H9 (cell line): Measurements from ENCODE around the gene RNF113B. TPM values are rescaled to one million over a fixed set of nuclear protein-coding genes. Genes with fewer than 3 reads are reported as not detected.

Source experiments
- DNase-seq: peaks from one replicate; pipeline ENCODE4 v3.0.0-alpha.2; 2017
- H2AFZ ChIP-seq: one replicate; pipeline ENCODE4 v1.6.1; 2013; ENCODE audit warnings: mild to moderate bottlenecking, low read length, control low read depth, moderate library complexity
- H2AK5ac ChIP-seq: 2 replicates; pipeline ENCODE4 v1.6.1; 2013; ENCODE audit warnings: low read length, control low read depth, mixed read lengths; ENCODE audit not compliant: insufficient read length
- H2BK120ac ChIP-seq: one replicate; pipeline ENCODE4 v1.6.1; 2013; ENCODE audit warnings: low read depth, mild to moderate bottlenecking, low read length, control low read depth, inconsistent platforms; ENCODE audit not compliant: poor library complexity, severe bottlenecking
- H2BK12ac ChIP-seq: 2 replicates; pipeline ENCODE4 v1.6.1; 2013; ENCODE audit warnings: low read length, control low read depth, mixed read lengths, low read depth; ENCODE audit not compliant: insufficient read length
- H2BK15ac ChIP-seq: 2 replicates; pipeline ENCODE4 v1.6.1; 2013; ENCODE audit warnings: low read depth, low read length, control low read depth
- H2BK20ac ChIP-seq: one replicate; pipeline ENCODE4 v1.6.1; 2013; ENCODE audit warnings: low read depth, mild to moderate bottlenecking, low read length, control low read depth, inconsistent platforms; ENCODE audit not compliant: poor library complexity, severe bottlenecking
- H2BK5ac ChIP-seq: 2 replicates; pipeline ENCODE4 v1.6.1; 2013; ENCODE audit warnings: low read length, control low read depth, mixed read lengths; ENCODE audit not compliant: insufficient read length
- H3K14ac ChIP-seq: 2 replicates; pipeline ENCODE4 v1.6.1; 2013; ENCODE audit warnings: low read length, control low read depth; ENCODE audit not compliant: insufficient read depth
- H3K18ac ChIP-seq: 2 replicates; pipeline ENCODE4 v1.6.1; 2013; ENCODE audit warnings: low read depth, mild to moderate bottlenecking, mixed read lengths, low read length, control low read depth; ENCODE audit not compliant: insufficient read length
- H3K23ac ChIP-seq: 2 replicates; pipeline ENCODE4 v1.6.1; 2013; ENCODE audit warnings: low read length, control low read depth, mixed read lengths, low read depth; ENCODE audit not compliant: insufficient read length
- H3K23me2 ChIP-seq: 2 replicates; pipeline ENCODE4 v1.6.1; 2013; ENCODE audit warnings: low read depth, mild to moderate bottlenecking, mixed read lengths, low read length, control low read depth; ENCODE audit not compliant: insufficient read length, poor library complexity, severe bottlenecking
- H3K27ac ChIP-seq: 2 replicates; pipeline ENCODE4 v1.5.1; 2013; ENCODE audit warnings: low read length, control low read depth, mixed read lengths, low read depth; ENCODE audit not compliant: insufficient read length
- H3K27me3 ChIP-seq: 2 replicates; pipeline ENCODE4 v1.6.1; 2013; ENCODE audit warnings: low read length, control low read depth, inconsistent platforms; ENCODE audit not compliant: insufficient read depth
- H3K4ac ChIP-seq: 2 replicates; pipeline ENCODE4 v1.6.1; 2013; ENCODE audit warnings: low read depth, mild to moderate bottlenecking, control low read depth, inconsistent platforms, low read length, moderate library complexity
- H3K4me1 ChIP-seq: 2 replicates; pipeline ENCODE4 v1.6.1; 2013; ENCODE audit warnings: low read length, control low read depth, inconsistent platforms; ENCODE audit not compliant: insufficient read depth
- H3K4me2 ChIP-seq: 2 replicates; pipeline ENCODE4 v1.6.1; 2013; ENCODE audit warnings: low read length, control low read depth, mixed read lengths; ENCODE audit not compliant: insufficient read length, insufficient read depth
- H3K56ac ChIP-seq: 2 replicates; pipeline ENCODE4 v1.6.1; 2013; ENCODE audit warnings: low read depth, mild to moderate bottlenecking, mixed read lengths, low read length, control low read depth; ENCODE audit not compliant: insufficient read length
- H3K79me1 ChIP-seq: 2 replicates; pipeline ENCODE4 v1.6.1; 2013; ENCODE audit warnings: low read depth, mild to moderate bottlenecking, moderate library complexity, low read length, control low read depth, inconsistent platforms; ENCODE audit not compliant: insufficient read depth, poor library complexity, severe bottlenecking
- H3K79me2 ChIP-seq: 2 replicates; pipeline ENCODE4 v1.6.1; 2013; ENCODE audit warnings: low read length, control low read depth, inconsistent platforms; ENCODE audit not compliant: insufficient read depth
- H3K9ac ChIP-seq: 2 replicates; pipeline ENCODE4 v1.6.1; 2013; ENCODE audit warnings: low read length, control low read depth, mixed read lengths; ENCODE audit not compliant: insufficient read length; ENCODE audit errors: extremely low read depth
- H3K9me3 ChIP-seq: one replicate; pipeline ENCODE4 v1.6.1; 2013; ENCODE audit warnings: low read depth, low read length, inconsistent platforms; ENCODE audit not compliant: control insufficient read depth
- H3T11ph ChIP-seq: one replicate; pipeline ENCODE4 v1.6.1; 2013; ENCODE audit warnings: mild to moderate bottlenecking, low read length, control low read depth, inconsistent platforms
- H4K20me1 ChIP-seq: one replicate; pipeline ENCODE4 v1.6.1; 2013; ENCODE audit not compliant: control insufficient read depth, insufficient read length, insufficient read depth
- H4K5ac ChIP-seq: 2 replicates; pipeline ENCODE4 v1.6.1; 2013; ENCODE audit warnings: low read depth, mild to moderate bottlenecking, mixed read lengths, low read length, control low read depth; ENCODE audit not compliant: insufficient read length
- H4K8ac ChIP-seq: replicated peaks from 2 replicates; pipeline ENCODE4 v1.6.1; 2013; ENCODE audit warnings: low read length, control low read depth, mixed read lengths, low read depth; ENCODE audit not compliant: insufficient read length
- H4K91ac ChIP-seq: 2 replicates; pipeline ENCODE4 v1.6.1; 2013; ENCODE audit warnings: low read depth, mild to moderate bottlenecking, moderate library complexity, mixed read lengths, low read length, control low read depth; ENCODE audit not compliant: insufficient read length
- H3K27ac Mint-ChIP-seq, 3 experiments: 2 replicates in 2 of 3; 3 replicates in 1 of 3; pipeline ENCODE4 v1.8.0; 2020 to 2021; ENCODE audit warnings: mixed read lengths in 3 of 3, mild to moderate bottlenecking in 1 of 3, moderate library complexity in 1 of 3
- H3K27me3 Mint-ChIP-seq: 2 replicates; pipeline ENCODE4 v1.8.0; 2021; ENCODE audit warnings: low read depth, mild to moderate bottlenecking, moderate library complexity, mixed read lengths
- H3K36me3 Mint-ChIP-seq, 3 experiments: 2 replicates in 2 of 3; 3 replicates in 1 of 3; pipeline ENCODE4 v1.8.0; 2020 to 2021; ENCODE audit warnings: low read depth in 3 of 3, mixed read lengths in 3 of 3; ENCODE audit not compliant: insufficient read depth in 1 of 3
- H3K4me1 Mint-ChIP-seq, 2 experiments: 2 replicates each; pipeline ENCODE4 v1.8.0; 2020; ENCODE audit warnings: mixed read lengths in 2 of 2
- H3K4me3 Mint-ChIP-seq, 2 experiments: 2 replicates in 1 of 2; 3 replicates in 1 of 2; pipeline ENCODE4 v1.8.0; 2020 to 2021; ENCODE audit warnings: mild to moderate bottlenecking in 2 of 2, mixed read lengths in 2 of 2, moderate library complexity in 1 of 2
- H3K9me3 Mint-ChIP-seq, 2 experiments: 2 replicates in 1 of 2; 3 replicates in 1 of 2; pipeline ENCODE4 v1.8.0; 2020; ENCODE audit warnings: mild to moderate bottlenecking in 2 of 2, mixed read lengths in 2 of 2, moderate library complexity in 1 of 2
- CTCF ChIP-seq: fragments of 200-600 bp; sonication (generic); conservative IDR thresholded peaks from 3 replicates; pipeline ENCODE4 v1.8.0; 2021; ENCODE audit warnings: antibody characterized with exemption, mild to moderate bottlenecking
- WGBS: extraction: QIAGEN DNeasy Blood & Tissue Kit; methylation state at CpG from one replicate; pipeline ENCODE4 v1.1.7; 2013; ENCODE audit warnings: missing lambda C conversion rate, low lambda C conversion rate, mixed read lengths; ENCODE audit not compliant: insufficient read length; ENCODE audit errors: extremely low coverage; 5-methylcytosine and 5-hydroxymethylcytosine counted together
- total RNA-seq: library from RNA; stranded (reverse); gene quantifications from 2 replicates; pipeline ENCODE4 v1.2.1, GENCODE V29; 2021

The RNF113B gene
- total RNA-seq, 1 experiment from 2014 or later = not detected

- H3K18ac ChIP-seq = no peak overlapping the region
- H3K4me1 Mint-ChIP-seq = peaks cover 45 to 51% of the 10 kb centered on the region in 2 experiments
- H2AFZ ChIP-seq = no peak overlapping the region
- WGBS = no CpG with 5 or more reads among the region's 5 CpGs
- no peak overlapping the region for H3K4ac ChIP-seq
- no peak overlapping the region for H4K8ac ChIP-seq
- H3K79me2 ChIP-seq = peaks cover 5% of the 10 kb centered on the region; the same call in 1 of the 2 replicates
- H3K79me1 ChIP-seq = peaks cover 3% of the 10 kb centered on the region
- H3K4me1 ChIP-seq = peaks cover 9% of the 10 kb centered on the region
- H4K91ac ChIP-seq = no peak overlapping the region
- TF ChIP-seq CTCF = no peak
- no peak overlapping the region for H3T11ph ChIP-seq
- peaks cover 6% of the 10 kb centered on the region for H3K23me2 ChIP-seq
- H3K36me3 Mint-ChIP-seq = peaks cover 17 to 31% (median 20%) of the 10 kb centered on the region in 3 experiments
- H3K23ac ChIP-seq = no peak overlapping the region
- peak overlapping the region; percentile 55 for H3K9ac ChIP-seq
- peak overlapping the region; percentile 82 for H3K4me2 ChIP-seq
- H3K4me3 Mint-ChIP-seq = peak overlapping the region; percentile 52 to 69
- no peaks in the 10 kb centered on the region for H3K27me3 ChIP-seq
- peak overlapping the region; percentile 87 for H3K27ac ChIP-seq
- peaks cover 17 to 20% of the 10 kb centered on the region in 2 experiments for H3K9me3 Mint-ChIP-seq
- H3K14ac ChIP-seq = no peak overlapping the region
- H4K5ac ChIP-seq = no peak overlapping the region
- H2BK15ac ChIP-seq = no peak overlapping the region
- H2AK5ac ChIP-seq = peak overlapping the region; percentile 78
- H3K27me3 Mint-ChIP-seq = no peaks in the 10 kb centered on the region; the same call in 1 of the 2 replicates
- no peak overlapping the region for H2BK5ac ChIP-seq
- no peak overlapping the region for H2BK20ac ChIP-seq
- no peak overlapping the region for H2BK12ac ChIP-seq
- H4K20me1 ChIP-seq = no peaks in the 10 kb centered on the region
- H2BK120ac ChIP-seq = no peak overlapping the region
- peak overlapping the region; percentile 80 to 99 (median 97) for H3K27ac Mint-ChIP-seq
- H3K56ac ChIP-seq = no peak overlapping the region
- peak; percentile 82 for DNase-seq
- no peaks in the 10 kb centered on the region for H3K9me3 ChIP-seq
These were observed 23.3 kb upstream of the RNF113B start for GRCh38 chr13:98200211-98200878.
